ENCODE measurements around the gene SIM2. TPM values are rescaled to one million over a fixed set of nuclear protein-coding genes. Genes with fewer than 3 reads are reported as not detected.

Gene SIM2
- total RNA-seq, 1 experiment from 2014 or later = not detected

GRCh38 chr21:36707763-36708285 lies 8.9 kb downstream of the SIM2 start:
- H4K20me1 ChIP-seq (ENCODE audit: control insufficient read depth, insufficient read depth, insufficient read length) = peaks cover 2% of the 10 kb centered on the region
- H2BK15ac ChIP-seq (ENCODE audit: low read depth, low read length) = no peak overlapping the region
- H3K56ac ChIP-seq (ENCODE audit: insufficient read length, low read depth, low read length) = no peak overlapping the region
- no peak overlapping the region for H2BK12ac ChIP-seq (ENCODE audit: insufficient read length, low read depth, low read length)
- H4K5ac ChIP-seq (ENCODE audit: insufficient read length, low read depth, low read length) = no peak overlapping the region
- peaks cover 39 to 51% of the 10 kb centered on the region in 2 experiments for H3K4me1 Mint-ChIP-seq
- H4K8ac ChIP-seq (replicated peaks; ENCODE audit: insufficient read length, low read depth, low read length) = no peak overlapping the region
- DNase-seq = no peak
- H3K9me3 Mint-ChIP-seq = peaks cover 4 to 10% of the 10 kb centered on the region in 2 experiments; a peak in 3 of 5 replicates
- no peak overlapping the region for H3K23ac ChIP-seq (ENCODE audit: insufficient read length, low read depth, low read length)
- no peak overlapping the region for H2AFZ ChIP-seq (ENCODE audit: low read length)
- H3K79me1 ChIP-seq (ENCODE audit: insufficient read depth, low read depth, low read length, poor library complexity, severe bottlenecking) = no peaks in the 10 kb centered on the region
- no peak overlapping the region for H3K4ac ChIP-seq (ENCODE audit: low read depth, low read length)
- no peak overlapping the region for H4K91ac ChIP-seq (ENCODE audit: insufficient read length, low read depth, low read length)
- TF ChIP-seq CTCF (conservative IDR thresholded peaks at IDR 0.05) = no peak
- peaks cover 10% of the 10 kb centered on the region for H3K23me2 ChIP-seq (ENCODE audit: insufficient read length, low read depth, low read length, poor library complexity, severe bottlenecking)
- peaks cover 100% of the 10 kb centered on the region for H3K27me3 Mint-ChIP-seq (ENCODE audit: low read depth)
- 0 out of 2 replicates have a peak, but pooled peaks cover 2% of the 10 kb centered on the region for H3K4me1 ChIP-seq (ENCODE audit: insufficient read depth, low read length)
- WGBS (ENCODE audit: extremely low coverage, insufficient read length, low lambda C conversion rate) = no CpG with 5 or more reads among the region's 53 CpGs
- H3K4me3 Mint-ChIP-seq = peak overlapping the region in 1 of 2 experiments; percentile 75; a peak in 1 of 5 replicates
- no peak overlapping the region for H3T11ph ChIP-seq (ENCODE audit: low read length)
- peak overlapping the region; percentile 77 for H3K4me2 ChIP-seq (ENCODE audit: insufficient read depth, insufficient read length, low read length)
- no peak overlapping the region for H2AK5ac ChIP-seq (ENCODE audit: insufficient read length, low read length)
- no peak overlapping the region for H2BK120ac ChIP-seq (ENCODE audit: low read depth, low read length, poor library complexity, severe bottlenecking)
- H3K27ac ChIP-seq (ENCODE audit: insufficient read length, low read depth, low read length) = no peak overlapping the region
- no peak overlapping the region for H3K18ac ChIP-seq (ENCODE audit: insufficient read length, low read depth, low read length)
- no peak overlapping the region for H2BK5ac ChIP-seq (ENCODE audit: insufficient read length, low read length)
- peaks cover 0 to 4% (median 1%) of the 10 kb centered on the region in 3 experiments; a peak in 3 of 7 replicates for H3K36me3 Mint-ChIP-seq (ENCODE audit: insufficient read depth in 1 of 3, low read depth in 3 of 3)
- peaks cover 72% of the 10 kb centered on the region for H3K27me3 ChIP-seq (ENCODE audit: insufficient read depth, low read length)
- no peak overlapping the region for H2BK20ac ChIP-seq (ENCODE audit: low read depth, low read length, poor library complexity, severe bottlenecking)
- no peak overlapping the region for H3K14ac ChIP-seq (ENCODE audit: insufficient read depth, low read length)
- H3K9ac ChIP-seq (ENCODE audit: extremely low read depth, insufficient read length, low read length) = no peak overlapping the region
- H3K9me3 ChIP-seq (ENCODE audit: control insufficient read depth, low read depth, low read length) = no peaks in the 10 kb centered on the region
- no peak overlapping the region for H3K27ac Mint-ChIP-seq
- no peaks in the 10 kb centered on the region for H3K79me2 ChIP-seq (ENCODE audit: insufficient read depth, low read length)

Measured in H9 (cell line).